T1000 (cell line): ENCODE data around the gene CUL3.

ENCODE experiments used
- DNase-seq: peaks from one replicate; lab custom pipeline; 2025; ENCODE audit warnings: mixed read lengths; lab: John Stamatoyannopoulos, UW

Gene CUL3

GRCh38 chr2:224580248-224580647 is 4.9 kb downstream of the CUL3 start:
- DNase-seq, result no peak

DNA sequence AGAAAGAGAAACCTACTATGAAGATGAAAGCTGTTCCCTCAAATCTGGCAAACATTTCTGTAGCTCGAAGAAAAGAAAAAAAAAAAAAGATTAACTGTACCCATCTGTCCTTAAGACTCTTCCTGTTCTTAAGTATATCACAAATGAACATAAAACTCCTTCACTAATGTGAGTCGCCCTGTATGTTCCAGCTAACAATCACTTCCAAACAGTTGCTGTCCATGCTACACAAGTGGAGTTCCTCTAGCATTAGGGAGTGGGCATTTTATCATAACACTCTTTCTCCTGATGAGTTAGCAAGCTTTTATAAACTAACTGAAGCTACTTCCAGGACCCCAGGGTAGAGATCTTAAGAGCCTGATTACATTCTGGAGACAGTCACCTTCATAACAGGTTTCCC is 5.8 kb downstream of the CUL3 start:
- no peak for DNase-seq

- no peak for DNase-seq
Measured at GRCh38 chr2:224577541-224577940, 7.6 kb downstream of the CUL3 start.

GRCh38 chr2:224576088-224576715 is 9.0 kb downstream of the CUL3 start:
- no peak for DNase-seq

DNA sequence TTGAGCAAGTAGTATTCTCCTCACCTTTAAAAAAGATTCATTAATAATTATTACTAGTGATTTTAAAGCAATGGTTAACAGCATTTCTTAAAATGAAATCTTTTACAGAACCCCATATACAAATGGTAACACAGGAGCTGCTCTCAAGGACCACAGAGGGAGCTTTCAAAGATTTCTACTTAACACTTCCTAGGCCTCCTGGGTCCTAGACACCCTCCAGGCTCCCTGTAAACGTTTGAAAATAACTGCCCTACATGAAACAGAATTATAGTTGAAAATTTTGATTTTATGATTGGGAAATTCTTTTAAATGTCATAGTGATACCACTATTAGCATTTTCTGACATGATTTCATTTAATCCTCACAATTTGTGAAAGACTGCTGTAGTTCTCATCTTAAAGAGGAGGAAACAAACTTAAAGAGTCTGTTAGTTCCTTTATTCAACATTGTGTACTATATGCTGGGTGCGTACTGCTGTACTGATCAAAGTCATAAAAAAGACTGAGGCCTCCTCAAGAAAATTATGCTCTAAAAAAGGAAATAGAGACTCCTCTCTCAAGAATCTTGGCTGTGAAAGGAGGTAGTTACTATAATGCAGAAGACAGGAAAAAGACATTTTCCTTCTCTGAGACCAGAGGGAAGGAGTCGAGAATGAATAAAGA is 10.6 kb downstream of the CUL3 start:
- no peak for DNase-seq

- DNase-seq, result no peak
Measured at GRCh38 chr2:224573724-224574123, 11.4 kb downstream of the CUL3 start.

DNA sequence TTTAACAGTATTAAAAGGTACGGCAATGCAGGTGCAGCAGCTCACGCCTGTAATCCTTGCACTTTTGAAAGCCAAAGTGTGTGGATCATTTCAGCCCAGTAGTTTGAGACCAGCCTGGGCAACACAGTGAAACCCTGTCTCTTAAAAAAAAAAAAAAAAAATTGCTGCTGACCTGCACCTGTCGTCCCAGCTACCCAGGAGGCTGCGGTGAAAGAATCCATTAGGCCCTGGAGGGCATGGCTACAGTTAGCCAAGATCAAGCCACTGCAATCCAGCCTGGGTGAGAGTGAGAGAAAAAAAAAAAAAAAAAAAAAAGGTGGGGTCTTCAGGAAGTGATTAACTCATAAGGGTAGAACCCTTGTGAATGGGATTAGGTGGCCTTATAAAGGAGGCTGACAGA is 12.8 kb downstream of the CUL3 start:
- DNase-seq, result no peak

DNA sequence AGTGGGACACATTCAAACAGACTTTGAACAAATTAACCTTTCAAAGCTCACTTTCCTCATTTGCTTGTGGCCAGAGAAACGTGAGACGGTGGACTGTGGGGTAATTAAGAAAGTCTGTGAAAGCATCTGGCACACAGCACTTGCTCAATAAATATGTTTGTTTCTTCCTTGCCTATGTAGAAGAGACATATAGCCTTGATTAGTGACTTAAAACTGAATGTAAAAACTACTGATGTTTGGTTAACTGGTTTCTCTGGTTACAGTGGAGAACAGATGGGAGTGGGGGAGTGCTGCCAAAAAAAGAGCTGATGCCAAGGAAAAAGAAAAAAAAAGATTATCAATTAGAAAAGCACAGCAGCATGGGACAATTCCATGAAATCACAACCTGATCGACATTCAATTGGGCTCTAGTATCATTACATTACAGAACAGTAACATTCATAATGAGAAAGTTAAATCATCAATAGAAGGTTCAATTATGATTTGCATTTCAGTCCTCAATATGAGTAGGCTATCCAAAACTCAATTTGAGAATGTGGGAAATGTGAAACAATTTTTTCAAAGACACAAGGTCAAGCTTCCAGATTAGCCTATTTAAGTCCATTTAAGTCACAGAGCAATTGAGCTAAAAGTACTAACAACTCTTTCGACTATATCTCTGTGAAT is 14.7 kb downstream of the CUL3 start:
- no peak for DNase-seq

- DNase-seq, result no peak
Measured at GRCh38 chr2:224569654-224570053, 15.5 kb downstream of the CUL3 start.

GRCh38 chr2:224565452-224566035 is 19.6 kb downstream of the CUL3 start:
- DNase-seq, result no peak

DNA sequence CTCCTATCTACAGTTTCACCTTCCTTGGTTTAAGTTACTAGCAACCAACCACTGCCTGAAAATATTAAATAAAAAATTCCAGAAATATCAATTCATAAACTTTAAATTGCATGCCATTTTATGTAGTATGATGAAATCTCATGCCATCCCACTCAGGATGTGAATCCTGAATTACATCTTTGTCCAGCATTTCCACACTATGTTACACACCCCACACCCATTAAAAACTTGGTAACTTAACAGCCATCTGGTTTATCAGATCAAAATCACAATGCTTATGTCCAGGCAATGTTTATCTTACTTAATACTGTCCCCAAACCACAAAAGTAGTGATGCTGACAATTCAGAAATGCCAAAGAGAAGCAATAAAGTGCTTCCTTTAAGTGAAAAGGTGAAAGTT is 21.6 kb downstream of the CUL3 start:
- no peak for DNase-seq

DNA sequence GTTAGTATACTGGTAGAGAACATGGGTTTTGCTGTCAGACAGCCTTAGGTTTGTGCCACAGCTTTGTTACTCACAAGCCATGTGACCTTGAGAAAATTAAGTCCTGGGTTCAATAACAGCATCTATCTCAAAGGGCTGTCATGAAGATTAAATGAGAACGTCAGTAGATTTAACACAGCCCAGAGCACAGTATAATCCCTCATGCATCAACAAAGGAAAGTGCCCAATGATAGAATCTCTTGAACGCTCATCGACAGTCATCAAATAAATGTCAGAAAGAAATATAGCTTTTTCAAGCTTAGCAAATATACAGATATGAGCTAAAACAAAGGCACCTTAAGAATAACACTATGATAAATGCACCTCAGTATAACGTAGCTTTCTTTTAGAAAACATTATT is 22.3 kb downstream of the CUL3 start:
- no peak for DNase-seq

DNA sequence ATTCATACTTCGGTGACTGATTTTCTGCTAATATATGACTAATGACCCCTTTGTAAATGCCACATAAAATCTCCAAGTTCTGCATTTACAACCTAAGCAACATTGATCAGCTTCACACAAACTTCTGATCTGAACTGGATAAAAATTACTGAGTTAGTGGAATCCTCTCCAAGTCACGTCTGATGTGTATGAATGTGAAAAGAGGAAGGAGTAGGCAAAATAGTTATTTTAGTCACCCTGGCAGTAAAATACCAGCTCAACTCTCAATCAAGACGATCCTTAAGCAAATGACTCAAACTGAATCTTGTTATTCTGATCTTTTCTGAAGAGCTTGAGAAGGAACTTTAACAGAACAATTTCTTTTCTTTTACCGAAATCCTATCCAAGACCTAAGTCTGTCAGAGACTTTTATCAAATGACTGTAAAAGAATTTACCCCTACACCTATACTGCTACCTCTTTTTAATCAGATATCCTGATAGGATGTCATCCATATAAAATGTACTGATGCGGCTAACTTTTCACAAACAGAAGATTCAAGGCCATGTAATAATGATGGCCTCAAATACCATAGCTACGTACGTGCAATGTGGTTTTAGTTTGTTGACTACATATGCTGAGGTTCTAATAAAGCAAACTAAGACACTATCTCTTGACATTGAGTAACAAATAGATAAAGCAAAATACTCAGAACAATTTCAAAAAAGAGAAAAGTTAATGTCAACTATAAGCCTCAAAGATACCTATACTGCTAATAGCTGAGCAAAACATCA is 23.7 kb downstream of the CUL3 start:
- no peak for DNase-seq

DNA sequence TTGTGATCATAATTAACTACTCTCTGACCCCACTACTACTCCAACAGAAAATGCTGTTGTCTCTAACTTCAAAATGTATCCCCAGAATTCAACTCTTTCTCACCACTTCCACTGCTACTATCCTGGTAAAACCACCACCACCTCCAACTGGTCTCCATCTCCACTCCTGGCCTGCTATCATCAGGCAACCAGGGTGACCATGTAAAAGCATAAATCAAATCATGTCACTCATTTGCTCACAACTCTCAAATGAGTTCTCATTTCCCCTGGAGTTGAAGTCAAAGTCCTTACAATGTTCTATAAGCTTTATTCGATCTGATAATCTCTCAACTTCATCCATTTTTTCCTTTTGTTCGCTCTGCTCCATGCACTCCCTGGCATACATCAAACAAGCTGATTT is 24.6 kb downstream of the CUL3 start:
- no peak for DNase-seq

GRCh38 chr2:224557610-224558009 is 27.6 kb downstream of the CUL3 start:
- DNase-seq, result no peak

- no peak for DNase-seq
Measured at GRCh38 chr2:224556381-224556780, 28.8 kb downstream of the CUL3 start.

DNA sequence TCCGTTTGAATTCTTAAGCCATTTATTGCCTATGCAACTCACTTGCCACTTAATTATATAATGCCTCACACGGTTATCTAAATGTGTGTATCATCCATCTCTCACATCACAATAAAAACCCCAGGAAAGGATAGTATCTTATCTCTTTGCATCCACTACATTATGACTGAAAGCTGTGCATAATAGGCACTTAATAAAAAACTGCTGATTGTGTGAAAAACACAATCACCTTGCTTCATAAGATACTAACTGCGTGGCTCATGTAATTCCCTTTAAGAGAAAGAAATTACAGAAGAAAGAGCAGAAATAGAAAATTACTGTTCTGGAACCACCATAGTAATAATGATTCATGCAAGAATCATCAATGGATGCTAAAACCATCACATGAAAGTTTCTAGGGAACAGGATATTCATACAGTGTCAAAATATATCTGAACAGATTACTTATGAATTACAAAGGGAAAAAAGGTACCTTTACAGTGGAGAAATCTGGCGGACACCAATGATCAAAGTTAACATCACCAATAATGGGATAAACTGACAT is 29.3 kb downstream of the CUL3 start:
- DNase-seq, result no peak

DNA sequence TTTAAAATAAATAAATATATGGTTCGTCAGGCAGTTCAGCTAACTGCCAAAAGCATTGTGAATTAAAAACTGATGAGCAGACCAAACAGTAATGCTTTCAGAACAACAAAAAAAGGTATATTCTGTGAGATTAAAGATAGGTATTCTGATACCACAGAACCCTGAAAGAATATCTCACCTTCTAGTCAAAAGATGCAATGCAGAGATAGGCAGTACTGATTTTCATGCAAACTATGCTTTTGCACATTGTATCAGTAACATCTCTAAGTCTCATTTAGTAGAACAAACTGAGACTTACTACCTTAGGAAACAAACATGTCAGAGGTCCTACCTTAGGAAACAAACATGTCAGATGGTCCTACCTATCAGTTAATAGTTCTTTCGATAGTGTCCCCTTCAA is 32.4 kb downstream of the CUL3 start:
- no peak for DNase-seq

DNA sequence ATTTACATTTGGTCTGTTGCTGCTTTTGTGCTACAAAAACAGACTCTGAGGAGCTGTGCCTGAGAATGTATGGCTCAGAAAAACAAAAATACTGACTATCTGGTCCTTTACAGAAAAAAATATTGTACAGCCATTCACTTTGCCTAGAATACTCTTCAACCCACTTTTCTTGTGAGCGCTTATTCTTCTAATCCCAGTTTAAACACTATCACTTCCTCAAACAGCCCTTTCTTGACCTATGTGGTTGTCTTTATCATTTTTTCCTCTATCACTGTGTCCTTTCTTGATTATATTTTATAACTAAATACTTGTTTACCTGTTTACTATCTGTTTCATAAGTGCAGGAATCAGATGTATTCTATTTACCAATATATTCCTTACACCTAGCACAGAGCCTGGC is 33.5 kb downstream of the CUL3 start:
- DNase-seq, result no peak

- no peak for DNase-seq
Measured at GRCh38 chr2:224546926-224547325, 38.2 kb downstream of the CUL3 start.

GRCh38 chr2:224545884-224546644 is 39.1 kb downstream of the CUL3 start:
- no peak for DNase-seq
